H9 (cell line): ENCODE measurements around the gene LYSMD2. TPM values are rescaled to one million over a fixed set of nuclear protein-coding genes. Genes with fewer than 3 reads are reported as not detected.

Experiments used
- DNase-seq: peaks from one replicate; pipeline ENCODE4 v3.0.0-alpha.2; 2017
- H2AFZ ChIP-seq: one replicate; pipeline ENCODE4 v1.6.1; 2013; ENCODE audit warnings: mild to moderate bottlenecking, low read length, control low read depth, moderate library complexity
- H2AK5ac ChIP-seq: 2 replicates; pipeline ENCODE4 v1.6.1; 2013; ENCODE audit warnings: low read length, control low read depth, mixed read lengths; ENCODE audit not compliant: insufficient read length
- H2BK120ac ChIP-seq: one replicate; pipeline ENCODE4 v1.6.1; 2013; ENCODE audit warnings: low read depth, mild to moderate bottlenecking, low read length, control low read depth, inconsistent platforms; ENCODE audit not compliant: poor library complexity, severe bottlenecking
- H2BK12ac ChIP-seq: 2 replicates; pipeline ENCODE4 v1.6.1; 2013; ENCODE audit warnings: low read length, control low read depth, mixed read lengths, low read depth; ENCODE audit not compliant: insufficient read length
- H2BK15ac ChIP-seq: 2 replicates; pipeline ENCODE4 v1.6.1; 2013; ENCODE audit warnings: low read depth, low read length, control low read depth
- H2BK20ac ChIP-seq: one replicate; pipeline ENCODE4 v1.6.1; 2013; ENCODE audit warnings: low read depth, mild to moderate bottlenecking, low read length, control low read depth, inconsistent platforms; ENCODE audit not compliant: poor library complexity, severe bottlenecking
- H2BK5ac ChIP-seq: 2 replicates; pipeline ENCODE4 v1.6.1; 2013; ENCODE audit warnings: low read length, control low read depth, mixed read lengths; ENCODE audit not compliant: insufficient read length
- H3K14ac ChIP-seq: 2 replicates; pipeline ENCODE4 v1.6.1; 2013; ENCODE audit warnings: low read length, control low read depth; ENCODE audit not compliant: insufficient read depth
- H3K18ac ChIP-seq: 2 replicates; pipeline ENCODE4 v1.6.1; 2013; ENCODE audit warnings: low read depth, mild to moderate bottlenecking, mixed read lengths, low read length, control low read depth; ENCODE audit not compliant: insufficient read length
- H3K23ac ChIP-seq: 2 replicates; pipeline ENCODE4 v1.6.1; 2013; ENCODE audit warnings: low read length, control low read depth, mixed read lengths, low read depth; ENCODE audit not compliant: insufficient read length
- H3K23me2 ChIP-seq: 2 replicates; pipeline ENCODE4 v1.6.1; 2013; ENCODE audit warnings: low read depth, mild to moderate bottlenecking, mixed read lengths, low read length, control low read depth; ENCODE audit not compliant: insufficient read length, poor library complexity, severe bottlenecking
- H3K27ac ChIP-seq: 2 replicates; pipeline ENCODE4 v1.5.1; 2013; ENCODE audit warnings: low read length, control low read depth, mixed read lengths, low read depth; ENCODE audit not compliant: insufficient read length
- H3K27me3 ChIP-seq: 2 replicates; pipeline ENCODE4 v1.6.1; 2013; ENCODE audit warnings: low read length, control low read depth, inconsistent platforms; ENCODE audit not compliant: insufficient read depth
- H3K4ac ChIP-seq: 2 replicates; pipeline ENCODE4 v1.6.1; 2013; ENCODE audit warnings: low read depth, mild to moderate bottlenecking, control low read depth, inconsistent platforms, low read length, moderate library complexity
- H3K4me1 ChIP-seq: 2 replicates; pipeline ENCODE4 v1.6.1; 2013; ENCODE audit warnings: low read length, control low read depth, inconsistent platforms; ENCODE audit not compliant: insufficient read depth
- H3K4me2 ChIP-seq: 2 replicates; pipeline ENCODE4 v1.6.1; 2013; ENCODE audit warnings: low read length, control low read depth, mixed read lengths; ENCODE audit not compliant: insufficient read length, insufficient read depth
- H3K56ac ChIP-seq: 2 replicates; pipeline ENCODE4 v1.6.1; 2013; ENCODE audit warnings: low read depth, mild to moderate bottlenecking, mixed read lengths, low read length, control low read depth; ENCODE audit not compliant: insufficient read length
- H3K79me1 ChIP-seq: 2 replicates; pipeline ENCODE4 v1.6.1; 2013; ENCODE audit warnings: low read depth, mild to moderate bottlenecking, moderate library complexity, low read length, control low read depth, inconsistent platforms; ENCODE audit not compliant: insufficient read depth, poor library complexity, severe bottlenecking
- H3K79me2 ChIP-seq: 2 replicates; pipeline ENCODE4 v1.6.1; 2013; ENCODE audit warnings: low read length, control low read depth, inconsistent platforms; ENCODE audit not compliant: insufficient read depth
- H3K9ac ChIP-seq: 2 replicates; pipeline ENCODE4 v1.6.1; 2013; ENCODE audit warnings: low read length, control low read depth, mixed read lengths; ENCODE audit not compliant: insufficient read length; ENCODE audit errors: extremely low read depth
- H3K9me3 ChIP-seq: one replicate; pipeline ENCODE4 v1.6.1; 2013; ENCODE audit warnings: low read depth, low read length, inconsistent platforms; ENCODE audit not compliant: control insufficient read depth
- H3T11ph ChIP-seq: one replicate; pipeline ENCODE4 v1.6.1; 2013; ENCODE audit warnings: mild to moderate bottlenecking, low read length, control low read depth, inconsistent platforms
- H4K20me1 ChIP-seq: one replicate; pipeline ENCODE4 v1.6.1; 2013; ENCODE audit not compliant: control insufficient read depth, insufficient read length, insufficient read depth
- H4K5ac ChIP-seq: 2 replicates; pipeline ENCODE4 v1.6.1; 2013; ENCODE audit warnings: low read depth, mild to moderate bottlenecking, mixed read lengths, low read length, control low read depth; ENCODE audit not compliant: insufficient read length
- H4K8ac ChIP-seq: replicated peaks from 2 replicates; pipeline ENCODE4 v1.6.1; 2013; ENCODE audit warnings: low read length, control low read depth, mixed read lengths, low read depth; ENCODE audit not compliant: insufficient read length
- H4K91ac ChIP-seq: 2 replicates; pipeline ENCODE4 v1.6.1; 2013; ENCODE audit warnings: low read depth, mild to moderate bottlenecking, moderate library complexity, mixed read lengths, low read length, control low read depth; ENCODE audit not compliant: insufficient read length
- H3K27ac Mint-ChIP-seq, 3 experiments: 2 replicates in 2 of 3; 3 replicates in 1 of 3; pipeline ENCODE4 v1.8.0; 2020 to 2021; ENCODE audit warnings: mixed read lengths in 3 of 3, mild to moderate bottlenecking in 1 of 3, moderate library complexity in 1 of 3
- H3K27me3 Mint-ChIP-seq: 2 replicates; pipeline ENCODE4 v1.8.0; 2021; ENCODE audit warnings: low read depth, mild to moderate bottlenecking, moderate library complexity, mixed read lengths
- H3K36me3 Mint-ChIP-seq, 3 experiments: 2 replicates in 2 of 3; 3 replicates in 1 of 3; pipeline ENCODE4 v1.8.0; 2020 to 2021; ENCODE audit warnings: low read depth in 3 of 3, mixed read lengths in 3 of 3; ENCODE audit not compliant: insufficient read depth in 1 of 3
- H3K4me1 Mint-ChIP-seq, 2 experiments: 2 replicates each; pipeline ENCODE4 v1.8.0; 2020; ENCODE audit warnings: mixed read lengths in 2 of 2
- H3K4me3 Mint-ChIP-seq, 2 experiments: 2 replicates in 1 of 2; 3 replicates in 1 of 2; pipeline ENCODE4 v1.8.0; 2020 to 2021; ENCODE audit warnings: mild to moderate bottlenecking in 2 of 2, mixed read lengths in 2 of 2, moderate library complexity in 1 of 2
- H3K9me3 Mint-ChIP-seq, 2 experiments: 2 replicates in 1 of 2; 3 replicates in 1 of 2; pipeline ENCODE4 v1.8.0; 2020; ENCODE audit warnings: mild to moderate bottlenecking in 2 of 2, mixed read lengths in 2 of 2, moderate library complexity in 1 of 2
- WGBS: extraction: QIAGEN DNeasy Blood & Tissue Kit; methylation state at CpG from one replicate; pipeline ENCODE4 v1.1.7; 2013; ENCODE audit warnings: missing lambda C conversion rate, low lambda C conversion rate, mixed read lengths; ENCODE audit not compliant: insufficient read length; ENCODE audit errors: extremely low coverage; 5-methylcytosine and 5-hydroxymethylcytosine counted together
- total RNA-seq: library from RNA; stranded (reverse); gene quantifications from 2 replicates; pipeline ENCODE4 v1.2.1, GENCODE V29; 2021
- TF ChIP-seq, protein P1 (sequence below): fragments of 200-600 bp; sonication (generic); conservative IDR thresholded peaks from 3 replicates; pipeline ENCODE4 v1.8.0; 2021; ENCODE audit warnings: antibody characterized with exemption, mild to moderate bottlenecking

LYSMD2 gene
- total RNA-seq, 1 experiment from 2014 or later = 3.9 TPM

DNA sequence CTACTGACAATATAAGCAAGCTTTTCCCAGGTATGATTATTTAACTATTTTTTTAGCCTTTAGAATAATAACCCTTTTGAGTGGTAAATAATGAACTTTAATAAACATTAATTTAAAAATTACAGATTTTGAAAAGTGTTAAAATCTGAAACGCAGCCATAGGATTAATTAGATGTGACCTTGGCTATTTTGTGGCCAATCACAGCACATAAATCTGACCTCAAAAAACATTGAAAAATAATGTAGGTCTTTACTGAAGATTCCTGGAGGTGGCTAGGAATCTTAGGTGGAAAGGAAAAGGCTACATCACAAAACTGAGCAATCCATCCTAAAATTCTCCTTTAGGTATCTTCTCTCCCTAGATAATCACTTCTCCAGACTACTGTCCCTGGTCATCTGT, 38.1 kb downstream of the LYSMD2 start:
- Histone ChIP-seq H3K27ac (no peak overlapping the region), H2BK15ac (no peak overlapping the region), H3K18ac (no peak overlapping the region), H3T11ph (no peak overlapping the region), H3K9me3 (no peaks in the 10 kb centered on the region), H3K23me2 (no peaks in the 10 kb centered on the region), H3K4ac (no peak overlapping the region), H3K23ac (no peak overlapping the region), H4K91ac (no peak overlapping the region), H3K27me3 (no peaks in the 10 kb centered on the region), H3K4me2 (no peak overlapping the region), H2BK5ac (no peak overlapping the region), H3K79me1 (no peaks in the 10 kb centered on the region), H2BK12ac (no peak overlapping the region), H2AK5ac (no peak overlapping the region), H3K4me1 (no peaks in the 10 kb centered on the region), H3K9ac (no peak overlapping the region), H3K79me2 (no peaks in the 10 kb centered on the region), H2BK20ac (no peak overlapping the region), H4K5ac (no peak overlapping the region), H3K56ac (no peak overlapping the region), H2BK120ac (no peak overlapping the region), H4K20me1 (no peaks in the 10 kb centered on the region), H4K8ac (no peak overlapping the region), H2AFZ (no peak overlapping the region), H3K14ac (no peak overlapping the region)
- Mint-ChIP-seq H3K27ac (peak overlapping the region in 1 of 3 experiments; percentile 21; a peak in 1 of 7 replicates), H3K27me3 (no peaks in the 10 kb centered on the region), H3K4me3 (no peak overlapping the region), H3K36me3 (peaks cover 5 to 23% (median 12%) of the 10 kb centered on the region in 3 experiments; a peak in 5 of 7 replicates), H3K4me1 (no peaks in the 10 kb centered on the region), H3K9me3 (no peaks in the 10 kb centered on the region)
- DNase-seq = no peak
- no CpG with 5 or more reads among the region's 1 CpG for WGBS
- TF ChIP-seq, protein P1, sequence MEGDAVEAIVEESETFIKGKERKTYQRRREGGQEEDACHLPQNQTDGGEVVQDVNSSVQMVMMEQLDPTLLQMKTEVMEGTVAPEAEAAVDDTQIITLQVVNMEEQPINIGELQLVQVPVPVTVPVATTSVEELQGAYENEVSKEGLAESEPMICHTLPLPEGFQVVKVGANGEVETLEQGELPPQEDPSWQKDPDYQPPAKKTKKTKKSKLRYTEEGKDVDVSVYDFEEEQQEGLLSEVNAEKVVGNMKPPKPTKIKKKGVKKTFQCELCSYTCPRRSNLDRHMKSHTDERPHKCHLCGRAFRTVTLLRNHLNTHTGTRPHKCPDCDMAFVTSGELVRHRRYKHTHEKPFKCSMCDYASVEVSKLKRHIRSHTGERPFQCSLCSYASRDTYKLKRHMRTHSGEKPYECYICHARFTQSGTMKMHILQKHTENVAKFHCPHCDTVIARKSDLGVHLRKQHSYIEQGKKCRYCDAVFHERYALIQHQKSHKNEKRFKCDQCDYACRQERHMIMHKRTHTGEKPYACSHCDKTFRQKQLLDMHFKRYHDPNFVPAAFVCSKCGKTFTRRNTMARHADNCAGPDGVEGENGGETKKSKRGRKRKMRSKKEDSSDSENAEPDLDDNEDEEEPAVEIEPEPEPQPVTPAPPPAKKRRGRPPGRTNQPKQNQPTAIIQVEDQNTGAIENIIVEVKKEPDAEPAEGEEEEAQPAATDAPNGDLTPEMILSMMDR = no peak
